Measurements from ENCODE around the gene PPM1E. TPM values are rescaled to one million over a fixed set of nuclear protein-coding genes. Genes with fewer than 3 reads are reported as not detected.
"Not testable (repeated sequence)": the region's sequence is repeated elsewhere in the genome, so short reads cannot be mapped to it uniquely, and the experiment has no call there.

PPM1E gene
- total and polyA plus RNA-seq, 5 donors, result 0.78 to 2.6 (median 2.2) TPM

DNA sequence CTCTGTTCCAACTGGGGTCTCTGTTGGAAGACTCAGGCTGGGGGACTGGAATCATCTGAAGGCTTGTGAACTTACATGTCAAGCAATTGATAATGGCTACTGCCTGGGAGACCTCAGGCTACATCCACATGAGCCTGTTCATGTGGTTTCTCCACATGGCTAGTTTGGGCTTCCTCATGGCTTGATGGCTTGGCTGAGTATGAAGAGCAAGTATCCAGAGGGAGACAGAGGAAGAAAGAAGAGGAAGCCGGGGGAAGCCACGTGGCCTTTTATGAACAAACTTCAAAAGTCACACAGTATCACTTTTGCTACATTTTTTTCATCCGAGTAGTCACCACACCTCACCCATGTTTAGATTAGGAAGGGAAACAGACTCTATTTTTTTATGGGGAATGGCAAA, 192.2 kb downstream of the PPM1E start:
- H3K27ac ChIP-seq (ENCODE audit: low read length), result no peak overlapping the region
- H3K4me1 ChIP-seq (ENCODE audit: control insufficient read depth, insufficient read depth, low read length), result no peaks in the 10 kb centered on the region
- no peaks in the 10 kb centered on the region for H3K9me3 ChIP-seq (ENCODE audit: control insufficient read depth, low read length)
- DNase-seq (no peak), ATAC-seq (no peak)
- H3K4me3 ChIP-seq (ENCODE audit: low read length), result no peak overlapping the region
- intact Hi-C loops (cut with DNase I), result loop anchor here in 1 of 4 donors (5.0 kb wide), 1 partner anchor 51 kb away; no protein-coding TSS in a partner anchor
- 75% methylated on average over 3 of the region's 3 CpGs for WGBS
- no peaks in the 10 kb centered on the region for H3K27me3 ChIP-seq (ENCODE audit: control insufficient read depth, insufficient read depth)

- H3K9me3 ChIP-seq (ENCODE audit: control insufficient read depth, low read length); H3K4me3 ChIP-seq (ENCODE audit: low read length); H3K4me1 ChIP-seq (ENCODE audit: control insufficient read depth, insufficient read depth, low read length); intact Hi-C loops (cut with DNase I); H3K27ac ChIP-seq (ENCODE audit: low read length); DNase-seq; H3K27me3 ChIP-seq (ENCODE audit: control insufficient read depth, insufficient read depth); ATAC-seq: not testable (repeated sequence)
- 83% methylated on average over 2 of the region's 2 CpGs for WGBS
Observed at GRCh38 chr17:58954358-58954757, 198.7 kb downstream of the PPM1E start.

GRCh38 chr17:58956997-58957724, 201.5 kb downstream of the PPM1E start:
- H3K4me1 ChIP-seq (ENCODE audit: control insufficient read depth, insufficient read depth, low read length), result no peaks in the 10 kb centered on the region
- intact Hi-C loops (cut with DNase I), result no loop called here
- DNase-seq (no peak), ATAC-seq (no peak)
- WGBS, result 60% methylated on average over 2 of the region's 2 CpGs
- H3K9me3 ChIP-seq (ENCODE audit: control insufficient read depth, low read length), result no peaks in the 10 kb centered on the region
- no peak overlapping the region for H3K27ac ChIP-seq (ENCODE audit: low read length)
- no peaks in the 10 kb centered on the region for H3K27me3 ChIP-seq (ENCODE audit: control insufficient read depth, insufficient read depth)
- H3K4me3 ChIP-seq (ENCODE audit: low read length), result no peak overlapping the region

GRCh38 chr17:58957725-58958073, 202.0 kb downstream of the PPM1E start:
- DNase-seq; H3K4me1 ChIP-seq (ENCODE audit: control insufficient read depth, insufficient read depth, low read length); intact Hi-C loops (cut with DNase I); H3K27me3 ChIP-seq (ENCODE audit: control insufficient read depth, insufficient read depth); ATAC-seq; H3K4me3 ChIP-seq (ENCODE audit: low read length); H3K9me3 ChIP-seq (ENCODE audit: control insufficient read depth, low read length); H3K27ac ChIP-seq (ENCODE audit: low read length): not testable (repeated sequence)
- WGBS, result 87% methylated on average over 1 of the region's 1 CpG

DNA sequence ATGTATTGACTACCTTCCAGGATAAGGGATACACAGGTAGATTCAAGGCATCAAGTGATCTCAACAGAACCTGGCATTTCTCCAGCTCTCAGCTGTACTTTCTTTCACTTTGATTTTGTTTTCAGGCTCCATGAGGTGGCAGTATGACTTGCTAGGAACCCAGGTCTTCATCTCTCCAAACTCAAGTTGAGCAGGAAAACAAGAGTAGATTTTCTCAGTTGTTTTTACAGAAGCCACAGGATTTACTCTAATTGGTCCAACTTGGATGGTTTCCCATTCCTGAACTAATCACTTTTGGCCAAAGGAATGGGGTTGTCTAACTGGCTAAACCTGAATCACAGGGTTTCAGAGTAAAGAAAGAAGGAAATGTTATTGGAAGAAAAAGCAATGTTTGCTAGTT, 204.4 kb downstream of the PPM1E start:
- no peak for ATAC-seq
- Histone ChIP-seq H3K4me1 (ENCODE audit: control insufficient read depth, insufficient read depth, low read length) (no peaks in the 10 kb centered on the region), H3K27me3 (ENCODE audit: control insufficient read depth, insufficient read depth) (no peaks in the 10 kb centered on the region), H3K27ac (ENCODE audit: low read length) (no peak overlapping the region), H3K9me3 (ENCODE audit: control insufficient read depth, low read length) (no peaks in the 10 kb centered on the region), H3K4me3 (ENCODE audit: low read length) (no peak overlapping the region)
- intact Hi-C loops (cut with DNase I), result loop anchor here in 1 of 4 donors (10.0 kb wide), 1 partner anchor 215 kb away; no protein-coding TSS in a partner anchor
- DNase-seq, result no peak

DNA sequence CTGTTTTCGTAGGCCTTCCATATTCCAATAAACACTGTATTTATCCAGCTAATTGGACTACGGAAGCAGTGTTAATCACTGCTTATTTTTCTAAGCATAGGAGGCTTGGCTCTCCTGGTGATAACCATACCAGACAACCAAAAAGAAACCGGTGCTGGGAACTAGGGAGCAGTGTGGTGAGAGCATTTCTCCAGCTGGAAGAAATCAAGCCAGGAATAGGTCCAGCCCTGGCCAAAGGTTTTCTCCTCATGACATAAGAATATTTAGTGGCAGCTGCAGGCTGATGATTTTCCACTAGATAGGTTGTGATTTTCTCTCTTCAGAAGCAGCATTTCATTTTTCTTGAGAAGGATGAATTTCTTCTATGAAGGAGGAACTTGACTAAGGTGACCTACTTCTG, 209.6 kb downstream of the PPM1E start:
- Histone ChIP-seq H3K4me1 (ENCODE audit: control insufficient read depth, insufficient read depth, low read length) (peaks cover 2% of the 10 kb centered on the region), H3K27me3 (ENCODE audit: control insufficient read depth, insufficient read depth) (no peaks in the 10 kb centered on the region), H3K9me3 (ENCODE audit: control insufficient read depth, low read length) (no peaks in the 10 kb centered on the region), H3K27ac (ENCODE audit: low read length) (no peak overlapping the region), H3K4me3 (ENCODE audit: low read length) (no peak overlapping the region)
- intact Hi-C loops (cut with DNase I), result loop anchor here in 1 of 4 donors (10.0 kb wide), 1 partner anchor 220 kb away; no protein-coding TSS in a partner anchor
- DNase-seq (no peak), ATAC-seq (no peak)
- WGBS, result 65% methylated on average over 3 of the region's 3 CpGs

DNA sequence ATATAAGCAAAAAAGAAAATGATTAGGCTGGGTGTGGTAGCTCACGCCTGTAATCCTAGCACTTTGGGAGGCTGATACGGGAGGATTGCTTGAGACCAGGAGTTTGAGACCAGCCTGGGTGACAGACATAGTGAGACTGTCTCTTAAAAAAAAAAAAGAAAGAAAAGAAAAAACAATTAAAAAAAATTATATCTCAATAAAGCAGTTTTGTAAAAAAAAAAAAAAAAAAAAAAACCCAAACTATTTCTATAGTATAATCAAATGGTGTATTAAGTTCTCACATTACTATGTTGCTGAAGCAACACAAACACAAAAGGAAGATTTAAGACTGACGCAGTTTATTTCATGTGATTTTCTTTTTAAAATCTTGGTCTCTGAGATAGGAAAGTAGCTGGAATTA, 210.6 kb downstream of the PPM1E start:
- Histone ChIP-seq H3K9me3 (ENCODE audit: control insufficient read depth, low read length) (no peaks in the 10 kb centered on the region), H3K4me1 (ENCODE audit: control insufficient read depth, insufficient read depth, low read length) (peaks cover 2% of the 10 kb centered on the region), H3K27me3 (ENCODE audit: control insufficient read depth, insufficient read depth) (no peaks in the 10 kb centered on the region), H3K27ac (ENCODE audit: low read length) (no peak overlapping the region), H3K4me3 (ENCODE audit: low read length) (no peak overlapping the region)
- ATAC-seq (no peak), DNase-seq (no peak)
- 94% methylated on average over 3 of the region's 3 CpGs for WGBS
- intact Hi-C loops (cut with DNase I), result loop anchor here in 1 of 4 donors (10.0 kb wide), 1 partner anchor 221 kb away; no protein-coding TSS in a partner anchor

DNA sequence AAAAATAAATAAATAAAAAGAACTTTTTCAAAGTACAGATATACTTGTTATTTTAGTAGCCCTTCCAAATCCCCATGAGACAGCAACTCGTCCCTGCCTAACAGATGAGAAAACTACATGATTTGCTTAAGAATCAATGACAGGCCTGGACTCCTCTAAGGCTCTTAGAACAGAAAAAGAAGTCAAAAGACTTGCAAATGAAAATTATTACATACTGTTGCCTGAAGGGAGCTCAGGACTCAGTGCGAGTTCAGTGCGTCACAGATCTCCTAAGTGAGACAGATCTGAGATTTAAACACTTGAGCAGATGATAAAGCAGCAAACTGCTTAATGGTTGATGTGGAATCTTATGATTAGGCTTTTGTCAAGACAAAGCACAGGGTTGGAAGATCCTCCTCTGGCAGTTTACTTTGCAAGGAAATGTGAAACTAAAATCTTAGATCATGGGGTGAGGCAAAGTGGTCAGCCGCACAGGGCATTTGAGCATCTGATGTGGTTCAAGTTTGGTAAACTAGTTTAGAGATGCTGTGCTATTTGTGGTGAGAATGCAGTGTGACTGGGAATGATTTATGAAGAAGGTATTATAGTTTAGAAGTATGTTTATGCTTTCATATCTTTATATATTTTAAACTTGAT, 212.9 kb downstream of the PPM1E start:
- Histone ChIP-seq H3K9me3 (ENCODE audit: control insufficient read depth, low read length) (no peaks in the 10 kb centered on the region), H3K27me3 (ENCODE audit: control insufficient read depth, insufficient read depth) (no peaks in the 10 kb centered on the region), H3K27ac (ENCODE audit: low read length) (no peak overlapping the region), H3K4me1 (ENCODE audit: control insufficient read depth, insufficient read depth, low read length) (peaks cover 2% of the 10 kb centered on the region), H3K4me3 (ENCODE audit: low read length) (no peak overlapping the region)
- intact Hi-C loops (cut with DNase I), result loop anchor here in 1 of 4 donors (10.0 kb wide), 1 partner anchor 224 kb away; no protein-coding TSS in a partner anchor
- no peak for DNase-seq
- 71% methylated on average over 4 of the region's 4 CpGs for WGBS
- ATAC-seq, result no peak

GRCh38 chr17:58969156-58969555, 213.5 kb downstream of the PPM1E start:
- intact Hi-C loops (cut with DNase I), result loop anchor here in 1 of 4 donors (10.0 kb wide), 1 partner anchor 224 kb away; no protein-coding TSS in a partner anchor
- no peak overlapping the region for H3K27ac ChIP-seq (ENCODE audit: low read length)
- H3K27me3 ChIP-seq (ENCODE audit: control insufficient read depth, insufficient read depth), result no peaks in the 10 kb centered on the region
- no peaks in the 10 kb centered on the region for H3K9me3 ChIP-seq (ENCODE audit: control insufficient read depth, low read length)
- peaks cover 2% of the 10 kb centered on the region for H3K4me1 ChIP-seq (ENCODE audit: control insufficient read depth, insufficient read depth, low read length)
- DNase-seq (no peak), ATAC-seq (no peak)
- no peak overlapping the region for H3K4me3 ChIP-seq (ENCODE audit: low read length)
- 13% methylated on average over 1 of the region's 1 CpG for WGBS

DNA sequence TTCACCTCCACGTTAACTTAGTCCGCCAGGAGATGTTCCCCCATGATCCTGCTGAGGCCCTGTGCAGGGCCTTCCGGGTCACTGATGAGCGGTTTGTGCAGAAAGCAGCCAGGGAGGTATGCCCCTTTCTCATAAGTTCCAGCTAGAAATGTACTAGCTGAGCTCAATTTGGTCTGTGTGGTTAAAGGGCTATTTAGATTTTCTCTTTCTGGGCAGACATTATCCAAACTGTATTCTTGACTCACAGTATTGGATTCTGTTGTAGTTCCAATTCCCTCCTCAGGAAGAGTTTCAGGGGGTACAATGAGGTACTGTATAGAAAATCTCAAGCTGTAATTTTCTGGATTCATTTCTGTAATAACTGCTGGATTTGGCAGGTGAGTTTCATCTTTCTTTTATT, 214.0 kb downstream of the PPM1E start:
- WGBS, result 90% methylated on average over 4 of the region's 4 CpGs
- Histone ChIP-seq H3K27ac (ENCODE audit: low read length) (no peak overlapping the region), H3K4me3 (ENCODE audit: low read length) (no peak overlapping the region), H3K27me3 (ENCODE audit: control insufficient read depth, insufficient read depth) (no peaks in the 10 kb centered on the region), H3K4me1 (ENCODE audit: control insufficient read depth, insufficient read depth, low read length) (peaks cover 2% of the 10 kb centered on the region), H3K9me3 (ENCODE audit: control insufficient read depth, low read length) (no peaks in the 10 kb centered on the region)
- DNase-seq, result no peak
- no peak for ATAC-seq
- intact Hi-C loops (cut with DNase I), result loop anchor here in 1 of 4 donors (10.0 kb wide), 1 partner anchor 225 kb away; no protein-coding TSS in a partner anchor

DNA sequence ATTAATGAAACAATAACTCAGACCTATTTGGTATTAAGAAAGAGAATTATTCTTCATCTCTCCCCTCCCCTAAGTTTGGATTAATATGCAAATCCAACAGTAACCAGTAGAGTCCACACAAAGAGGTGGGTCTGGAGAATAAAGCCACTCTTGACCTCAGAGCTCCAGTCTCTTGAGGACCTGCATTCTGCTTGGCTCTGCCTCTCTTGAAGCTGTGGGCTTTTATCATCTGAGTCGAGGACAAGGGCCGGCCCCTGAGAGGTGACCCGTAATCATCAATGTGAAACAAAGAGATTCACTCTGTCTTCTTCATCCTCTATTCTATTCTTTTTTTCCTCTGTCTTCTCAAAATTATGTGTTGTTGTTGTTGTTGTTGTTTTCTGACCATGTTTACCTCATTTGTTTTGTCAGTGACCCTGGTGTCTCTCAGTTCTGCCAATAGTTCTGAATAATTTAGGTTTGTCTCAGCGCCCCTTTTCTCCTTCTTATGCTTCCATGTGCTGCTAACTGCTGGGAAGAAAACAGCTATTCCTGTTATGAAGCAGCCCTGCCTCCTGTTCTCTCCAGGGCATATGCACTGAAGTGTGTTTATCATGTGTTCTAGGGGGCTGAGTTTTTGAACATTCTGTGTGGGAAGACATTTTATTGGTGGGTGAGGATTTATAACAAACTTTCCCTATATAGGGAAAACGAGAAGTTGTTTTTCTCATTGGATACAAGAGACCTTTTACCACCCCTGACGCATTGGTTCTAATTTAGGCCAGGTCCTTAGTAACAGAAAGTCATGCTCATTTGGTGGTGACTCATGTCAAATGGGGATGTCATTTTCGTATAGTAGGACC, 215.2 kb downstream of the PPM1E start:
- H3K27ac ChIP-seq (ENCODE audit: low read length), result no peak overlapping the region
- H3K4me1 ChIP-seq (ENCODE audit: control insufficient read depth, insufficient read depth, low read length), result peaks cover 2% of the 10 kb centered on the region
- no peak for ATAC-seq
- DNase-seq, result no peak
- 65% methylated on average over 7 of the region's 7 CpGs for WGBS
- H3K27me3 ChIP-seq (ENCODE audit: control insufficient read depth, insufficient read depth), result no peaks in the 10 kb centered on the region
- no peak overlapping the region for H3K4me3 ChIP-seq (ENCODE audit: low read length)
- intact Hi-C loops (cut with DNase I), result no loop called here
- H3K9me3 ChIP-seq (ENCODE audit: control insufficient read depth, low read length), result no peaks in the 10 kb centered on the region

Data from right cardiac atrium (tissue), 5 donors.